HepG2 (cell line): ENCODE measurements around the gene SYPL2. TPM values are rescaled to one million over a fixed set of nuclear protein-coding genes. Genes with fewer than 3 reads are reported as not detected.

Experiments
- ARNTL ChIP-seq: sonication (generic); formaldehyde crosslinking; IDR thresholded peaks from 2 replicates; pipeline ENCODE4 v1.4.0; 2020; ENCODE audit warnings: mild to moderate bottlenecking, missing genetic modification reagents
- ASH2L ChIP-seq: fragments of 300-600, 200-600 bp; sonication (generic); IDR thresholded peaks from 2 replicates; pipeline ENCODE4 v1.7.0; 2017; ENCODE audit warnings: low read depth, mild to moderate bottlenecking, moderate library complexity, mixed read lengths, low read length; ENCODE audit not compliant: insufficient read length
- CSRNP2 ChIP-seq: sonication (generic); formaldehyde crosslinking; conservative IDR thresholded peaks from 2 replicates; pipeline ENCODE4 v1.8.0; 2022; ENCODE audit warnings: low read depth, missing genetic modification reagents
- E2F1 ChIP-seq: sonication (generic); formaldehyde crosslinking; IDR thresholded peaks from 2 replicates; pipeline ENCODE4 v1.5.0; 2020; ENCODE audit warnings: missing genetic modification reagents
- GLI4 ChIP-seq: sonication (generic); formaldehyde crosslinking; IDR thresholded peaks from 2 replicates; pipeline ENCODE4 v1.5.1; 2020; ENCODE audit warnings: missing genetic modification reagents, mild to moderate bottlenecking, moderate library complexity, borderline replicate concordance
- HDAC1 ChIP-seq: sonication (generic); formaldehyde crosslinking; IDR thresholded peaks from 2 replicates; pipeline ENCODE4 v1.5.1; 2020; ENCODE audit warnings: mild to moderate bottlenecking, missing genetic modification reagents
- JUN ChIP-seq: sonication (generic); formaldehyde crosslinking; IDR thresholded peaks from 2 replicates; pipeline ENCODE4 v1.4.0; 2020; ENCODE audit warnings: mild to moderate bottlenecking, missing genetic modification reagents
- NCOR1 ChIP-seq: fragments of 200-600 bp; sonication (generic); IDR thresholded peaks from 2 replicates; pipeline ENCODE4 v1.7.0; 2017; ENCODE audit warnings: antibody characterized with exemption, low read length, borderline replicate concordance
- SMAD9 ChIP-seq: sonication (generic); formaldehyde crosslinking; IDR thresholded peaks from 2 replicates; pipeline ENCODE4 v1.5.1; 2020; ENCODE audit warnings: mild to moderate bottlenecking, missing genetic modification reagents
- SYNCRIP ChIP-seq: fragments of 200-400 bp; formaldehyde crosslinking; IDR thresholded peaks from 2 replicates; pipeline ENCODE4 v1.6.1; 2018; ENCODE audit warnings: mild to moderate bottlenecking, low read depth, low read length; ENCODE audit not compliant: insufficient read depth
- TRAFD1 ChIP-seq: sonication (generic); formaldehyde crosslinking; IDR thresholded peaks from 2 replicates; pipeline ENCODE4 v1.5.1; 2020; ENCODE audit warnings: missing genetic modification reagents, mild to moderate bottlenecking, borderline replicate concordance
- ZBTB14 ChIP-seq: sonication (generic); formaldehyde crosslinking; IDR thresholded peaks from 2 replicates; pipeline ENCODE4 v1.4.0; 2020; ENCODE audit warnings: missing genetic modification reagents
- ZEB1 ChIP-seq: IDR thresholded peaks from 2 replicates; pipeline ENCODE4 v1.6.1; 2012; ENCODE audit warnings: mild to moderate bottlenecking, low read depth, inconsistent platforms; ENCODE audit not compliant: insufficient replicate concordance
- ZFP37 ChIP-seq: sonication (generic); formaldehyde crosslinking; IDR thresholded peaks from 2 replicates; pipeline ENCODE4 v1.4.0; 2020; ENCODE audit warnings: missing genetic modification reagents, borderline replicate concordance
- ZNF136 ChIP-seq: sonication (generic); formaldehyde crosslinking; IDR thresholded peaks from 2 replicates; pipeline ENCODE4 v1.8.1; 2022; ENCODE audit warnings: low read depth, mild to moderate bottlenecking, moderate library complexity, missing genetic modification reagents
- ZNF350 ChIP-seq: sonication (generic); formaldehyde crosslinking; IDR thresholded peaks from 2 replicates; pipeline ENCODE4 v1.4.0; 2020; ENCODE audit warnings: mild to moderate bottlenecking, low read depth, missing genetic modification reagents, borderline replicate concordance
- ZNF503 ChIP-seq: sonication (generic); formaldehyde crosslinking; IDR thresholded peaks from 2 replicates; pipeline ENCODE4 v1.4.0; 2020; ENCODE audit warnings: missing genetic modification reagents
- ZNF530 ChIP-seq: sonication (generic); formaldehyde crosslinking; IDR thresholded peaks from 2 replicates; pipeline ENCODE4 v1.5.0; 2020; ENCODE audit warnings: low read depth, mild to moderate bottlenecking, missing genetic modification reagents
- ZNF552 ChIP-seq: sonication (generic); formaldehyde crosslinking; IDR thresholded peaks from 2 replicates; pipeline ENCODE4 v1.9.0; 2022; ENCODE audit warnings: missing genetic modification reagents, mild to moderate bottlenecking, borderline replicate concordance
- ZNF557 ChIP-seq: sonication (generic); formaldehyde crosslinking; IDR thresholded peaks from 2 replicates; pipeline ENCODE4 v1.4.0; 2020; ENCODE audit warnings: missing genetic modification reagents
- ZNF75D ChIP-seq: sonication (generic); formaldehyde crosslinking; IDR thresholded peaks from 2 replicates; pipeline ENCODE4 v1.8.1; 2023; ENCODE audit warnings: missing genetic modification reagents, mild to moderate bottlenecking, borderline replicate concordance
- polyA plus RNA-seq, 8 experiments: library from polyadenylated mRNA; depleted of rRNA in 3 of 8; stranded (reverse) in 7 of 8; unstranded in 1 of 8; fragments of >200 nt; fragmentation: Illumina TruSeq in 4 of 8; extraction: Trizol in 4 of 8; gene quantifications; 2 replicates each; pipeline versions ENCODE4 v1.2.1 to v1.2.3, GENCODE V29; 2011 to 2016; ENCODE audit warnings: low read depth in 4 of 8, missing spikeins in 1 of 8, mixed read lengths in 1 of 8; ENCODE audit not compliant: insufficient read depth in 1 of 8
- total RNA-seq, 5 experiments: library from RNA; depleted of rRNA; stranded (reverse); fragments of >200 nt; fragmentation: Illumina TruSeq; extraction: Trizol; gene quantifications; 2 replicates each; pipeline ENCODE4 v1.2.3, GENCODE V29; 2016; ENCODE audit warnings: low read depth in 1 of 5

Gene SYPL2
- total and polyA plus RNA-seq, 2 of the 13 experiments (the other 11 are each of a cell fraction or from before 2014, with no cell fraction given): 0.17 to 0.24 TPM

- TF ChIP-seq HDAC1 (CRISPR knock-in tag): peak; percentile 91
- TF ChIP-seq GLI4 (CRISPR knock-in tag): no peak
- no peak for TF ChIP-seq E2F1 (CRISPR knock-in tag)
- TF ChIP-seq CSRNP2 (CRISPR knock-in tag): no peak
- no peak for TF ChIP-seq ZNF557 (CRISPR knock-in tag)
- no peak for TF ChIP-seq ZEB1
- no peak for TF ChIP-seq SMAD9 (CRISPR knock-in tag)
- 0 out of 2 replicates have a peak, but pooled peaks have one; percentile 44 for TF ChIP-seq JUN (CRISPR knock-in tag)
- no peak for TF ChIP-seq TRAFD1 (CRISPR knock-in tag)
- peak; percentile 65; the same call in 1 of the 2 replicates for TF ChIP-seq ZNF350
- no peak for TF ChIP-seq ZBTB14 (CRISPR knock-in tag)
- TF ChIP-seq ASH2L: peak; percentile 79
- no peak for TF ChIP-seq ZFP37
- no peak for TF ChIP-seq ZNF136 (CRISPR knock-in tag)
- no peak for TF ChIP-seq ZNF530 (CRISPR knock-in tag)
- no peak for TF ChIP-seq ZNF552
- peak; percentile 77; the same call in 1 of the 2 replicates for TF ChIP-seq NCOR1
- TF ChIP-seq SYNCRIP: no peak
- no peak for TF ChIP-seq ZNF75D (CRISPR knock-in tag)
- TF ChIP-seq ZNF503 (CRISPR knock-in tag): no peak
- no peak for TF ChIP-seq ARNTL
These were observed 39.8 kb upstream of the SYPL2 start, which contains the start of gene PSMA5 (continued) for GRCh38 chr1:109426281-109427170.
